Kidney (tissue), 14 donors: ENCODE results near the gene GRB10. TPM values are rescaled to one million over a fixed set of nuclear protein-coding genes. Genes with fewer than 3 reads are reported as not detected.

Experiments
- DNase-seq, 5 donors: peaks; one replicate each; pipeline ENCODE4 v3.0.0-alpha.2; 2013 to 2020
- FAIRE-seq: peaks from 2 replicates; lab custom pipeline; 2012; peaks lifted over from hg19 to GRCh38; lab: Jason Lieb, UNC
- H3K27ac ChIP-seq, 2 donors: one replicate each; pipeline ENCODE4 v1.7.0; 2013; ENCODE audit warnings: low read depth in 2 of 2, low read length in 2 of 2, inconsistent platforms in 1 of 2
- H3K27me3 ChIP-seq: one replicate; pipeline ENCODE4 v1.7.1; 2013; ENCODE audit warnings: low read length, inconsistent platforms; ENCODE audit not compliant: control insufficient read depth, insufficient read depth
- H3K36me3 ChIP-seq, 3 donors: one replicate each; pipeline versions ENCODE4 v1.7.0 to v1.7.1; 2013; ENCODE audit warnings: low read length in 3 of 3, control low read depth in 1 of 3, inconsistent platforms in 1 of 3; ENCODE audit not compliant: insufficient read depth in 3 of 3, control insufficient read depth in 2 of 3
- H3K4me1 ChIP-seq, 3 donors: one replicate each; pipeline versions ENCODE4 v1.7.0 to v1.7.1; 2013; ENCODE audit warnings: low read length in 3 of 3, inconsistent platforms in 1 of 3, low read depth in 1 of 3; ENCODE audit not compliant: control insufficient read depth in 2 of 3, insufficient read depth in 2 of 3
- H3K4me3 ChIP-seq, 3 donors: one replicate each; pipeline versions ENCODE4 v1.7.0 to v1.8.1; 2013; ENCODE audit warnings: low read length in 3 of 3, control low read depth in 1 of 3, inconsistent platforms in 1 of 3
- H3K9ac ChIP-seq, 3 donors: one replicate each; pipeline versions ENCODE4 v1.7.0 to v1.7.1; 2013; ENCODE audit warnings: low read length in 3 of 3, control low read depth in 1 of 3, inconsistent platforms in 1 of 3
- H3K9me3 ChIP-seq, 3 donors: one replicate each; pipeline versions ENCODE4 v1.7.0 to v1.7.1; 2013; ENCODE audit warnings: low read length in 3 of 3, control low read depth in 1 of 3, inconsistent platforms in 1 of 3; ENCODE audit not compliant: control insufficient read depth in 2 of 3, insufficient read depth in 1 of 3
- CTCF ChIP-seq: IDR thresholded peaks from 3 replicates; pipeline ENCODE4 v1.5.1; 2012; ENCODE audit warnings: mild to moderate bottlenecking, moderate library complexity, borderline replicate concordance; ENCODE audit not compliant: insufficient read depth; ENCODE audit errors: extremely low read depth
- intact Hi-C: fragments of 100-400 bp; cut with DNase I; formaldehyde crosslinking; loops from one replicate; pipeline ENCODE4 v1.11.1; 2022
- polyA plus RNA-seq: library from polyadenylated mRNA; stranded (reverse); fragments of 350-450 nt; fragmentation: Illumina TruSeq; extraction: RNeasy Lipid Tissue Mini Kit (QIAGEN cat#74804); gene quantifications from one replicate; pipeline ENCODE4 v1.2.3, GENCODE V29; 2014; ENCODE audit warnings: low read depth, low replicate concordance; ENCODE audit not compliant: insufficient read depth
- total RNA-seq: library from RNA; stranded (reverse); fragmentation: NEBNext Ultra II Directional; extraction: Animal tissue kit (Norgen Biotek cat#: 25700); gene quantifications from one replicate; pipeline ENCODE4 v1.2.1, GENCODE V29; 2021
- donor health status: control.
- donor health status: control.
- donor health status: control.
- donor health status: control.
- donor health status: control.
- donor health status: DM: yes; HTN: yes; CAD: no.
- donor health status: Normal renal cell carcinoma (clear cell type).

The GRB10 gene
- total and polyA plus RNA-seq, 2 donors from 2014 or later, result 32.3 to 57.8 TPM

- Histone ChIP-seq H3K27ac (peak overlapping the region in 1 of 2 donors; percentile 61), H3K36me3 (no peaks in the 10 kb centered on the region), H3K9ac (no peak overlapping the region), H3K27me3 (no peaks in the 10 kb centered on the region), H3K4me1 (peaks cover 0 to 18% (median 12%) of the 10 kb centered on the region in 3 donors), H3K4me3 (peak overlapping the region in 2 of 3 donors; percentile 46 to 55), H3K9me3 (no peaks in the 10 kb centered on the region)
- TF ChIP-seq CTCF, result no peak
- intact Hi-C loops, result no loop called here
- FAIRE-seq (no peak), DNase-seq (peak in 4 of 5 donors; percentile 57 to 72 (median 64))
Observed at GRCh38 chr7:50558294-50559053, 224.2 kb downstream of the GRB10 start.

GRCh38 chr7:50557099-50557498 lies 225.6 kb downstream of the GRB10 start:
- peak overlapping the region in 1 of 2 donors; percentile 6 for H3K27ac ChIP-seq
- no peaks in the 10 kb centered on the region for H3K9me3 ChIP-seq
- intact Hi-C loops, result no loop called here
- peaks cover 0 to 18% (median 12%) of the 10 kb centered on the region in 3 donors for H3K4me1 ChIP-seq
- no peak overlapping the region for H3K9ac ChIP-seq
- no peak for TF ChIP-seq CTCF
- H3K36me3 ChIP-seq, result no peaks in the 10 kb centered on the region
- DNase-seq (no peak), FAIRE-seq (no peak)
- H3K27me3 ChIP-seq, result no peaks in the 10 kb centered on the region
- peak overlapping the region in 1 of 3 donors; percentile 23 for H3K4me3 ChIP-seq

- FAIRE-seq (no peak), DNase-seq (no peak)
- peak overlapping the region in 1 of 3 donors; percentile 23 for H3K4me3 ChIP-seq
- peak overlapping the region in 1 of 2 donors; percentile 6 for H3K27ac ChIP-seq
- H3K9me3 ChIP-seq, result no peaks in the 10 kb centered on the region
- H3K9ac ChIP-seq, result no peak overlapping the region
- intact Hi-C loops, result no loop called here
- no peaks in the 10 kb centered on the region for H3K27me3 ChIP-seq
- peaks cover 0 to 18% (median 12%) of the 10 kb centered on the region in 3 donors for H3K4me1 ChIP-seq
- no peak for TF ChIP-seq CTCF
- no peaks in the 10 kb centered on the region for H3K36me3 ChIP-seq
Observed at GRCh38 chr7:50556247-50556991, 226.3 kb downstream of the GRB10 start.
